GM12801 (cell line): ENCODE measurements around the gene NAA40.

Experiments used
- CTCF ChIP-seq: IDR thresholded peaks from one replicate; pipeline ENCODE4 v1.5.1; 2011; ENCODE audit warnings: control low read depth; ENCODE audit not compliant: insufficient read length; ENCODE audit errors: extremely low read depth

NAA40 gene

GRCh38 chr11:63913866-63914830 is 24.7 kb upstream of the NAA40 start:
- TF ChIP-seq CTCF: no peak

GRCh38 chr11:63914896-63915691 is 23.7 kb upstream of the NAA40 start:
- TF ChIP-seq CTCF: no peak

GRCh38 chr11:63915961-63916836 is 22.6 kb upstream of the NAA40 start:
- TF ChIP-seq CTCF: no peak

GRCh38 chr11:63916837-63917691 is 21.7 kb upstream of the NAA40 start, which contains the start of gene RCOR2:
RCOR2 (minus strand) TSS chr11:63917164; CDS start chr11:63916456, 708 bp downstream.
- TF ChIP-seq CTCF: no peak

- TF ChIP-seq CTCF: no peak
These were observed 20.9 kb upstream of the NAA40 start for GRCh38 chr11:63917692-63918506.

- TF ChIP-seq CTCF: no peak
These were observed 20.2 kb upstream of the NAA40 start for GRCh38 chr11:63918507-63919191.
